HepG2 (cell line): Measurements from ENCODE around the gene GCDH. TPM values are rescaled to one million over a fixed set of nuclear protein-coding genes. Genes with fewer than 3 reads are reported as not detected.

ENCODE experiments used
- ATAC-seq: fragments of 200-7000 bp; cut with Tn5 transposase; 3 replicates; pipeline ENCODE4 v1.9.1; 2020; ENCODE audit warnings: mild to moderate bottlenecking, moderate library complexity
- BruUV-seq: library from RNA; stranded (reverse); fragments of 400-500 nt; replicated peaks from 2 replicates; lab custom pipeline; 2021; lab: Mats Ljungman, UMichigan
- CTCF ChIA-PET: fragments of 300-600 bp; formaldehyde crosslinking; extraction: SDS; loops from one replicate; lab custom pipeline; 2021; ENCODE audit warnings: low total read pairs, inconsistent platforms, low intra/inter-chr PET ratio; lab: Yijun Ruan, JAX
- POLR2A ChIA-PET: fragments of 350-600 bp; sonication (Branson Sonifier 250); formaldehyde crosslinking; loops from one replicate; lab custom pipeline; 2020; ENCODE audit warnings: antibody characterized with exemption, inconsistent platforms; lab: Yijun Ruan, JAX
- DNase-seq: peaks from one replicate; pipeline ENCODE4 v3.0.0-alpha.2; 2015; ENCODE audit warnings: low spot score
- FAIRE-seq: peaks from 3 replicates; lab custom pipeline; 2011; peaks lifted over from hg19 to GRCh38; lab: Jason Lieb, UNC
- H2AFZ ChIP-seq: one replicate; pipeline ENCODE4 v1.6.1; 2011; ENCODE audit warnings: low read length, inconsistent platforms
- H3K27ac ChIP-seq: fragments of 300-600 bp; 3 replicates; pipeline ENCODE4 v1.8.0; 2011; ENCODE audit warnings: mixed run types, mild to moderate bottlenecking, mixed read lengths, low read length, inconsistent platforms; ENCODE audit not compliant: insufficient read depth; ENCODE audit errors: extremely low read length
- H3K27me3 ChIP-seq, 2 experiments: fragments of 200-600 bp in 1 of 2; 2 replicates in 1 of 2; 3 replicates in 1 of 2; pipeline versions ENCODE4 v1.6.0 to v1.8.0; 2011; ENCODE audit warnings: low read length in 2 of 2, mild to moderate bottlenecking in 2 of 2, moderate library complexity in 2 of 2, inconsistent platforms in 1 of 2; ENCODE audit not compliant: insufficient read depth in 2 of 2, control insufficient read depth in 1 of 2
- H3K36me3 ChIP-seq, 2 experiments: fragments of 200-600 bp in 1 of 2; replicated peaks in 1 of 2; 2 replicates in 1 of 2; 3 replicates in 1 of 2; pipeline versions ENCODE4 v1.5.1 to v1.8.0; 2011; ENCODE audit warnings: low read length in 2 of 2, inconsistent platforms in 1 of 2; ENCODE audit not compliant: insufficient read depth in 2 of 2, control insufficient read depth in 1 of 2
- H3K4me1 ChIP-seq: 2 replicates; pipeline ENCODE4 v1.5.1; 2012; ENCODE audit warnings: low read length, inconsistent platforms; ENCODE audit not compliant: insufficient read depth
- H3K4me2 ChIP-seq: 2 replicates; pipeline ENCODE4 v1.6.0; 2011; ENCODE audit warnings: low read depth, low read length, inconsistent platforms
- H3K4me3 ChIP-seq, 3 experiments: fragments of 200-600 bp in 1 of 3; sonication (generic), shearing (Covaris generic) in 1 of 3; replicated peaks in 1 of 3; 2 replicates each; pipeline ENCODE4 v1.5.1; 2011 to 2016; ENCODE audit warnings: low read length in 3 of 3, inconsistent platforms in 2 of 3, low read depth in 2 of 3, mild to moderate bottlenecking in 2 of 3, control low read depth in 1 of 3, mixed read lengths in 1 of 3; ENCODE audit not compliant: insufficient read depth in 1 of 3
- H3K79me2 ChIP-seq: one replicate; pipeline ENCODE4 v1.6.1; 2011; ENCODE audit warnings: low read length, inconsistent platforms; ENCODE audit not compliant: insufficient read depth
- H3K9ac ChIP-seq: 2 replicates; pipeline ENCODE4 v1.6.0; 2011; ENCODE audit warnings: mild to moderate bottlenecking, low read depth, low read length, inconsistent platforms; ENCODE audit not compliant: insufficient read depth
- H3K9me3 ChIP-seq: 2 replicates; pipeline ENCODE4 v1.5.1; 2012; ENCODE audit warnings: mild to moderate bottlenecking, low read length
- H4K20me1 ChIP-seq: 2 replicates; pipeline ENCODE4 v1.6.0; 2011; ENCODE audit warnings: inconsistent platforms, mild to moderate bottlenecking, low read length, moderate library complexity; ENCODE audit not compliant: insufficient read depth
- AKAP8 ChIP-seq: sonication (generic); formaldehyde crosslinking; IDR thresholded peaks from 2 replicates; pipeline ENCODE4 v1.5.1; 2020; ENCODE audit warnings: mild to moderate bottlenecking, missing genetic modification reagents
- GATAD1 ChIP-seq: IDR thresholded peaks from 2 replicates; pipeline ENCODE4 v1.6.1; 2016; ENCODE audit warnings: missing genetic modification reagents, missing compliant biosample characterization
- KDM5B ChIP-seq: sonication (generic); formaldehyde crosslinking; IDR thresholded peaks from 2 replicates; pipeline ENCODE4 v1.4.0; 2020; ENCODE audit warnings: missing genetic modification reagents, mild to moderate bottlenecking, borderline replicate concordance
- MAFK ChIP-seq, 2 experiments: IDR thresholded peaks in 1 of 2; conservative IDR thresholded peaks in 1 of 2; 2 replicates each; pipeline ENCODE4 v1.6.1; 2011; ENCODE audit warnings: improper control_type of control experiment in 2 of 2, low read length in 2 of 2
- MED8 ChIP-seq: sonication (generic); formaldehyde crosslinking; IDR thresholded peaks from 2 replicates; pipeline ENCODE4 v1.8.1; 2023; ENCODE audit warnings: mild to moderate bottlenecking, missing genetic modification reagents; ENCODE audit not compliant: insufficient replicate concordance
- MIER3 ChIP-seq: IDR thresholded peaks from 2 replicates; pipeline ENCODE4 v1.6.1; 2016; ENCODE audit warnings: missing compliant biosample characterization, borderline replicate concordance
- MIXL1 ChIP-seq: IDR thresholded peaks from 2 replicates; pipeline ENCODE4 v1.6.1; 2016
- MYNN ChIP-seq: sonication (generic); formaldehyde crosslinking; IDR thresholded peaks from 2 replicates; pipeline ENCODE4 v1.4.0; 2020; ENCODE audit warnings: mild to moderate bottlenecking, low read depth, missing genetic modification reagents
- NCOA5 ChIP-seq: sonication (generic); formaldehyde crosslinking; IDR thresholded peaks from 2 replicates; pipeline ENCODE4 v1.4.0; 2020; ENCODE audit warnings: missing genetic modification reagents
- NFE2 ChIP-seq: sonication (generic); formaldehyde crosslinking; IDR thresholded peaks from 2 replicates; pipeline ENCODE4 v1.4.0; 2020; ENCODE audit warnings: missing genetic modification reagents
- SMAD3 ChIP-seq: sonication (generic); formaldehyde crosslinking; IDR thresholded peaks from 2 replicates; pipeline ENCODE4 v1.4.0; 2020; ENCODE audit warnings: missing genetic modification reagents
- SMYD3 ChIP-seq: sonication (generic); formaldehyde crosslinking; IDR thresholded peaks from 2 replicates; pipeline ENCODE4 v1.8.1; 2023; ENCODE audit warnings: mild to moderate bottlenecking, missing genetic modification reagents
- ZFAT ChIP-seq: sonication (generic); formaldehyde crosslinking; conservative IDR thresholded peaks from 2 replicates; pipeline ENCODE4 v1.8.1; 2023; ENCODE audit warnings: missing genetic modification reagents, inconsistent platforms
- ZNF136 ChIP-seq: sonication (generic); formaldehyde crosslinking; IDR thresholded peaks from 2 replicates; pipeline ENCODE4 v1.8.1; 2022; ENCODE audit warnings: low read depth, mild to moderate bottlenecking, moderate library complexity, missing genetic modification reagents
- ZNF180 ChIP-seq: sonication (generic); formaldehyde crosslinking; IDR thresholded peaks from 2 replicates; pipeline ENCODE4 v1.4.0; 2020; ENCODE audit warnings: low read depth, missing genetic modification reagents, borderline replicate concordance
- ZNF431 ChIP-seq: sonication (generic); formaldehyde crosslinking; IDR thresholded peaks from 2 replicates; pipeline ENCODE4 v1.9.0; 2022; ENCODE audit warnings: missing genetic modification reagents, low read depth, mild to moderate bottlenecking, borderline replicate concordance
- ZNF441 ChIP-seq: sonication (generic); formaldehyde crosslinking; IDR thresholded peaks from 2 replicates; pipeline ENCODE4 v1.7.0; 2021; ENCODE audit warnings: missing genetic modification reagents, borderline replicate concordance
- ZNF577 ChIP-seq: sonication (generic); formaldehyde crosslinking; IDR thresholded peaks from 2 replicates; pipeline ENCODE4 v1.4.0; 2020; ENCODE audit warnings: mild to moderate bottlenecking, low read depth, missing genetic modification reagents, borderline replicate concordance
- ZNF615 ChIP-seq: sonication (generic); formaldehyde crosslinking; IDR thresholded peaks from 2 replicates; pipeline ENCODE4 v1.5.0; 2020; ENCODE audit warnings: mild to moderate bottlenecking, missing genetic modification reagents, borderline replicate concordance
- WGBS: methylation state at CpG from one replicate; pipeline ENCODE4 v1.1.6; 2017; ENCODE audit warnings: low lambda C conversion rate; 5-methylcytosine and 5-hydroxymethylcytosine counted together
- in situ Hi-C: cut with HindIII; loops from 2 replicates; pipeline ENCODE4 v1.10.0; 2017; ENCODE audit warnings: low pct_unique_long_range_greater_than_20kb; ENCODE audit not compliant: extremely low pct_ligation_motif_present
- intact Hi-C: fragments of 100-400 bp; cut with micrococcal nuclease; formaldehyde crosslinking; loops from one replicate; pipeline ENCODE4 v1.10.0; 2022; ENCODE audit not compliant: unreplicated experiment
- polyA plus RNA-seq, 8 experiments: library from polyadenylated mRNA; depleted of rRNA in 3 of 8; stranded (reverse) in 7 of 8; unstranded in 1 of 8; fragments of >200 nt; fragmentation: Illumina TruSeq in 4 of 8; extraction: Trizol in 4 of 8; gene quantifications; 2 replicates each; pipeline versions ENCODE4 v1.2.1 to v1.2.3, GENCODE V29; 2011 to 2016; ENCODE audit warnings: low read depth in 4 of 8, missing spikeins in 1 of 8, mixed read lengths in 1 of 8; ENCODE audit not compliant: insufficient read depth in 1 of 8
- total RNA-seq, 5 experiments: library from RNA; depleted of rRNA; stranded (reverse); fragments of >200 nt; fragmentation: Illumina TruSeq; extraction: Trizol; gene quantifications; 2 replicates each; pipeline ENCODE4 v1.2.3, GENCODE V29; 2016; ENCODE audit warnings: low read depth in 1 of 5
- TF ChIP-seq, protein P1 (sequence below): IDR thresholded peaks from 2 replicates; pipeline ENCODE4 v1.6.1; 2016; ENCODE audit warnings: missing genetic modification reagents, missing compliant biosample characterization

Gene GCDH
- total and polyA plus RNA-seq, 2 of the 13 experiments (the other 11 are each of a cell fraction or from before 2014, with no cell fraction given): 15.1 to 38.0 TPM

DNA sequence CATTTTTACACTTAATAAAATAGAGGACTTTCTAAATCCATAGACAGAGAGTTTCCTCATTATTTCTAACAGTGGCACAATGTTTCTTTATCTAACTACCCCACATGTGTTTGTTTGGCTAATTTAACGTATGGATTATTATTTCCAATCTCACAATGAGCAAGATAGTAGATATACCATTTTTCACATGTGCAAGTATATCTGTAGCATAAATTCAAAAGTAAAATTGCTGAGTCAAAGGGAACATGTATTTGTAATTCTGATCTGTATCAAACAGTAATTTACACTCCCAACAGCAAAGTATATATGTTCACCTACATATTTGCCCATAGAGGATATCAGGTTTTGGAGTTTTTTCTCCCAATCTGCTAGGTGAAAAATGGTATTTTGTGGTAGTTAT, 34.3 kb upstream of the GCDH start:
- in situ Hi-C loops (no loop called here), intact Hi-C loops (no loop called here)
- no peak overlapping the region for H2AFZ ChIP-seq
- H3K79me2 ChIP-seq: no peaks in the 10 kb centered on the region
- TF ChIP-seq MAFK (conservative IDR thresholded peaks at IDR 0.05 in 1 of 2, IDR thresholded peaks at IDR 0.05 in 1 of 2; ENCODE audit: low read length in 2 of 2) (peak in 1 of 2 experiments; percentile 38; a peak in 2 of 4 replicates), GATAD1 (CRISPR knock-in tag) (no peak)
- no peak overlapping the region for H3K27ac ChIP-seq
- H3K9ac ChIP-seq: no peak overlapping the region
- no peaks in the 10 kb centered on the region for H3K27me3 ChIP-seq
- H3K4me3 ChIP-seq: no peak overlapping the region
- BruUV-seq: no TSS peak
- 69% methylated on average over 1 of the region's 1 CpG for WGBS
- ChIA-PET CTCF (no interaction called here), POLR2A (no interaction called here)
- H3K36me3 ChIP-seq: no peaks in the 10 kb centered on the region
- H3K9me3 ChIP-seq: no peaks in the 10 kb centered on the region
- FAIRE-seq: no peak
- H3K4me2 ChIP-seq: no peak overlapping the region
- H3K4me1 ChIP-seq: no peaks in the 10 kb centered on the region
- H4K20me1 ChIP-seq: no peaks in the 10 kb centered on the region
- no peak for ATAC-seq
- no peak for DNase-seq

DNA sequence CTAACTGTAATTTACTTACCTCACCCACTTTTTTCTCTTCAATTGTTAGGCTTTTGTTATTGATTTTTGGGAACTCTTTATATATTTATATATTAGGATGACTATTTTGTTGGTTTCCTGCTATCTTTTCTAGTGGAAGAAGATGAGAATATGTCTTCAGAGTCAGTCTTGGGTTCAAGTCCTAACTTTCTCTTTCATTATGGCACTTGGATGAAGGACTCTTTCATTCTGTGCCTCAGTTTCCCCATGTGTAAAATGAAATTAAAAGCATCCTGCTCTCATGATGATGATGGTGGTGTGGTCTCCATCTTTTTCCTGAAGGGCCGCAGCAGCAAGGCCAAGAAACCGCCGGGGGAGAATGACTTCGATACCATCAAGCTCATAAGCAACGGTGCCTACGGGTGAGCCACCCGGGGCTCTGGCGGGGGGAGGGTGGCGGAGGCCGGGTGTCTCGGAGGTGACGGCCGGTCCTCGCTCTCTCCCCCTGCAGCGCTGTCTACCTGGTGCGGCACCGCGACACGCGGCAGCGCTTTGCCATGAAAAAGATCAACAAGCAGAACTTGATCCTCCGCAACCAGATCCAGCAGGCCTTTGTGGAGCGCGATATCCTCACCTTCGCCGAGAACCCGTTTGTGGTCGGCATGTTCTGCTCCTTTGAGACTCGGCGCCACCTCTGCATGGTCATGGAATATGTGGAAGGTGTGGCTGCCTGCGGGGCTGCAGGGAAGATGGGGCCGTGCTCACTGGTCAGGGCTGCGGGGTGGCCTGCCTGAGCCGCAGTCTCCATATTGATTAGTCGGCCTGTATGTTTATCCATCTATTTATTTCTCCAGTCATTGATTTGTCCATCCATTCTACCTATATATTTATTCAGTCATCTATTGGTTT, 32.7 kb upstream of the GCDH start:
- Histone ChIP-seq H3K27me3 (no peaks in the 10 kb centered on the region), H3K27ac (no peak overlapping the region), H3K36me3 (no peaks in the 10 kb centered on the region), H3K79me2 (no peaks in the 10 kb centered on the region), H2AFZ (no peak overlapping the region), H3K9ac (no peak overlapping the region), H3K4me1 (no peaks in the 10 kb centered on the region), H3K9me3 (no peaks in the 10 kb centered on the region), H4K20me1 (no peaks in the 10 kb centered on the region), H3K4me3 (no peak overlapping the region), H3K4me2 (no peak overlapping the region)
- FAIRE-seq (no peak), ATAC-seq (no peak), DNase-seq (no peak)
- in situ Hi-C loops: no loop called here
- no TSS peak for BruUV-seq
- intact Hi-C loops: no loop called here
- ChIA-PET CTCF (no interaction called here), POLR2A (no interaction called here)
- 79% methylated on average over 21 of the region's 35 CpGs for WGBS
- TF ChIP-seq AKAP8 (CRISPR knock-in tag): no peak
- TF ChIP-seq SMAD3 (CRISPR knock-in tag): no peak
- no peak for TF ChIP-seq NCOA5
- no peak for TF ChIP-seq MYNN (CRISPR knock-in tag)
- TF ChIP-seq ZFAT (CRISPR knock-in tag): no peak
- TF ChIP-seq KDM5B (CRISPR knock-in tag): no peak
- no peak for TF ChIP-seq ZNF431 (CRISPR knock-in tag)
- no peak for TF ChIP-seq MIXL1 (CRISPR knock-in tag)
- TF ChIP-seq ZNF180 (CRISPR knock-in tag): no peak
- no peak for TF ChIP-seq NFE2 (CRISPR knock-in tag)
- TF ChIP-seq ZNF615 (CRISPR knock-in tag): no peak
- TF ChIP-seq MIER3: no peak
- TF ChIP-seq ZNF441 (CRISPR knock-in tag): no peak
- TF ChIP-seq, protein P1, sequence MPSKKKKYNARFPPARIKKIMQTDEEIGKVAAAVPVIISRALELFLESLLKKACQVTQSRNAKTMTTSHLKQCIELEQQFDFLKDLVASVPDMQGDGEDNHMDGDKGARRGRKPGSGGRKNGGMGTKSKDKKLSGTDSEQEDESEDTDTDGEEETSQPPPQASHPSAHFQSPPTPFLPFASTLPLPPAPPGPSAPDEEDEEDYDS (CRISPR knock-in tag): no peak
- no peak for TF ChIP-seq SMYD3 (CRISPR knock-in tag)
- no peak for TF ChIP-seq MED8 (CRISPR knock-in tag)
- no peak for TF ChIP-seq ZNF577
- no peak for TF ChIP-seq ZNF136 (CRISPR knock-in tag)
- no peak for TF ChIP-seq MAFK (conservative IDR thresholded peaks at IDR 0.05 in 1 of 2, IDR thresholded peaks at IDR 0.05 in 1 of 2; ENCODE audit: low read length in 2 of 2)
